H1 (cell line): Measurements from ENCODE around the gene GTF2I. TPM values are rescaled to one million over a fixed set of nuclear protein-coding genes. Genes with fewer than 3 reads are reported as not detected.
A peak's percentile ranks its signal among the peaks of the same experiment; 100 is the strongest.

Source experiments
- MAFK ChIP-seq: IDR thresholded peaks from 2 replicates; pipeline ENCODE4 v1.6.1; 2012; ENCODE audit warnings: low read depth, mild to moderate bottlenecking, improper control_type of control experiment, low read length
- POLR2A ChIP-seq, 2 experiments: IDR thresholded peaks; 1 replicate in 1 of 2; 2 replicates in 1 of 2; pipeline ENCODE4 v1.6.1; 2011; ENCODE audit warnings: low read depth in 2 of 2, low read length in 2 of 2, mild to moderate bottlenecking in 2 of 2; ENCODE audit errors: control extremely low read depth in 1 of 2
- RNF2 ChIP-seq: fragments of 200-900, 300-1000 bp; sonication (generic); IDR thresholded peaks from 2 replicates; pipeline ENCODE4 v1.7.1; 2016; ENCODE audit warnings: borderline replicate concordance, low read depth, mild to moderate bottlenecking, antibody characterized with exemption, low read length; ENCODE audit not compliant: poor library complexity, severe bottlenecking; ENCODE audit errors: missing control alignments
- polyA plus RNA-seq, 7 experiments: library from polyadenylated mRNA; depleted of rRNA in 3 of 7; stranded (reverse) in 5 of 7; unstranded in 2 of 7; fragments of >200 nt in 5 of 7; fragments of 200-250 nt in 2 of 7; gene quantifications; 1 replicate in 5 of 7; 2 replicates in 1 of 7; 4 replicates in 1 of 7; pipeline versions ENCODE4 v1.2.1 to v1.2.3, GENCODE V29; 2011 to 2013; ENCODE audit warnings: missing spikeins in 2 of 7, mixed read lengths in 2 of 7
- total RNA-seq: library from RNA; stranded (reverse); fragmentation: NEBNext Ultra II Directional; extraction: Animal tissue kit (Norgen Biotek cat#: 25700); gene quantifications from 2 replicates; pipeline ENCODE4 v1.2.1, GENCODE V29; 2021
- TF ChIP-seq, protein P1 (sequence below): fragments of 300-600 bp; sonication (generic); IDR thresholded peaks from 2 replicates; pipeline ENCODE4 v1.7.1; 2012; ENCODE audit warnings: low read length, moderate library complexity, mild to moderate bottlenecking, inconsistent platforms; ENCODE audit not compliant: insufficient replicate concordance

The GTF2I gene
- total and polyA plus RNA-seq, 2 of the 8 experiments (the other 6 are each of a cell fraction or from before 2014, with no cell fraction given): 46.7 to 316 TPM

DNA sequence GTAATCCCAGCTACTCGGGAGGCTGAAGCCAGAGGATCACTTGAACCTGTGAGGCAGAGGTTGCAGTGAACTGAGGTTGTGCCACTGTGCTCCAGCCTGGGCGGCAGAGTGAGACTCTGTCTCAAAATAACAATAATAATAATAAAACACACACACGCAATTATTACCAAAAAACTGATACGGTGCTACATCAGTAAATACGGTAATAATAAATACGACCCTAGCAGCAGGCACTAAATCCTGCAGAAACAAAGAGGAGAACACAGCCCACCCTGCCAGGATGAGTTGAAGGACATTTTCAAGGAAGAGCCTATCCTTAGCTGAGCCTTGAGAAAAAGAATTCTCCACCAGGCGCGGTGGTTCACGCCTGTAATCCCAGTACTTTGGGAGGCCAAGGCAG lies 34.4 kb upstream of the GTF2I start (continued):
- TF ChIP-seq, protein P1, sequence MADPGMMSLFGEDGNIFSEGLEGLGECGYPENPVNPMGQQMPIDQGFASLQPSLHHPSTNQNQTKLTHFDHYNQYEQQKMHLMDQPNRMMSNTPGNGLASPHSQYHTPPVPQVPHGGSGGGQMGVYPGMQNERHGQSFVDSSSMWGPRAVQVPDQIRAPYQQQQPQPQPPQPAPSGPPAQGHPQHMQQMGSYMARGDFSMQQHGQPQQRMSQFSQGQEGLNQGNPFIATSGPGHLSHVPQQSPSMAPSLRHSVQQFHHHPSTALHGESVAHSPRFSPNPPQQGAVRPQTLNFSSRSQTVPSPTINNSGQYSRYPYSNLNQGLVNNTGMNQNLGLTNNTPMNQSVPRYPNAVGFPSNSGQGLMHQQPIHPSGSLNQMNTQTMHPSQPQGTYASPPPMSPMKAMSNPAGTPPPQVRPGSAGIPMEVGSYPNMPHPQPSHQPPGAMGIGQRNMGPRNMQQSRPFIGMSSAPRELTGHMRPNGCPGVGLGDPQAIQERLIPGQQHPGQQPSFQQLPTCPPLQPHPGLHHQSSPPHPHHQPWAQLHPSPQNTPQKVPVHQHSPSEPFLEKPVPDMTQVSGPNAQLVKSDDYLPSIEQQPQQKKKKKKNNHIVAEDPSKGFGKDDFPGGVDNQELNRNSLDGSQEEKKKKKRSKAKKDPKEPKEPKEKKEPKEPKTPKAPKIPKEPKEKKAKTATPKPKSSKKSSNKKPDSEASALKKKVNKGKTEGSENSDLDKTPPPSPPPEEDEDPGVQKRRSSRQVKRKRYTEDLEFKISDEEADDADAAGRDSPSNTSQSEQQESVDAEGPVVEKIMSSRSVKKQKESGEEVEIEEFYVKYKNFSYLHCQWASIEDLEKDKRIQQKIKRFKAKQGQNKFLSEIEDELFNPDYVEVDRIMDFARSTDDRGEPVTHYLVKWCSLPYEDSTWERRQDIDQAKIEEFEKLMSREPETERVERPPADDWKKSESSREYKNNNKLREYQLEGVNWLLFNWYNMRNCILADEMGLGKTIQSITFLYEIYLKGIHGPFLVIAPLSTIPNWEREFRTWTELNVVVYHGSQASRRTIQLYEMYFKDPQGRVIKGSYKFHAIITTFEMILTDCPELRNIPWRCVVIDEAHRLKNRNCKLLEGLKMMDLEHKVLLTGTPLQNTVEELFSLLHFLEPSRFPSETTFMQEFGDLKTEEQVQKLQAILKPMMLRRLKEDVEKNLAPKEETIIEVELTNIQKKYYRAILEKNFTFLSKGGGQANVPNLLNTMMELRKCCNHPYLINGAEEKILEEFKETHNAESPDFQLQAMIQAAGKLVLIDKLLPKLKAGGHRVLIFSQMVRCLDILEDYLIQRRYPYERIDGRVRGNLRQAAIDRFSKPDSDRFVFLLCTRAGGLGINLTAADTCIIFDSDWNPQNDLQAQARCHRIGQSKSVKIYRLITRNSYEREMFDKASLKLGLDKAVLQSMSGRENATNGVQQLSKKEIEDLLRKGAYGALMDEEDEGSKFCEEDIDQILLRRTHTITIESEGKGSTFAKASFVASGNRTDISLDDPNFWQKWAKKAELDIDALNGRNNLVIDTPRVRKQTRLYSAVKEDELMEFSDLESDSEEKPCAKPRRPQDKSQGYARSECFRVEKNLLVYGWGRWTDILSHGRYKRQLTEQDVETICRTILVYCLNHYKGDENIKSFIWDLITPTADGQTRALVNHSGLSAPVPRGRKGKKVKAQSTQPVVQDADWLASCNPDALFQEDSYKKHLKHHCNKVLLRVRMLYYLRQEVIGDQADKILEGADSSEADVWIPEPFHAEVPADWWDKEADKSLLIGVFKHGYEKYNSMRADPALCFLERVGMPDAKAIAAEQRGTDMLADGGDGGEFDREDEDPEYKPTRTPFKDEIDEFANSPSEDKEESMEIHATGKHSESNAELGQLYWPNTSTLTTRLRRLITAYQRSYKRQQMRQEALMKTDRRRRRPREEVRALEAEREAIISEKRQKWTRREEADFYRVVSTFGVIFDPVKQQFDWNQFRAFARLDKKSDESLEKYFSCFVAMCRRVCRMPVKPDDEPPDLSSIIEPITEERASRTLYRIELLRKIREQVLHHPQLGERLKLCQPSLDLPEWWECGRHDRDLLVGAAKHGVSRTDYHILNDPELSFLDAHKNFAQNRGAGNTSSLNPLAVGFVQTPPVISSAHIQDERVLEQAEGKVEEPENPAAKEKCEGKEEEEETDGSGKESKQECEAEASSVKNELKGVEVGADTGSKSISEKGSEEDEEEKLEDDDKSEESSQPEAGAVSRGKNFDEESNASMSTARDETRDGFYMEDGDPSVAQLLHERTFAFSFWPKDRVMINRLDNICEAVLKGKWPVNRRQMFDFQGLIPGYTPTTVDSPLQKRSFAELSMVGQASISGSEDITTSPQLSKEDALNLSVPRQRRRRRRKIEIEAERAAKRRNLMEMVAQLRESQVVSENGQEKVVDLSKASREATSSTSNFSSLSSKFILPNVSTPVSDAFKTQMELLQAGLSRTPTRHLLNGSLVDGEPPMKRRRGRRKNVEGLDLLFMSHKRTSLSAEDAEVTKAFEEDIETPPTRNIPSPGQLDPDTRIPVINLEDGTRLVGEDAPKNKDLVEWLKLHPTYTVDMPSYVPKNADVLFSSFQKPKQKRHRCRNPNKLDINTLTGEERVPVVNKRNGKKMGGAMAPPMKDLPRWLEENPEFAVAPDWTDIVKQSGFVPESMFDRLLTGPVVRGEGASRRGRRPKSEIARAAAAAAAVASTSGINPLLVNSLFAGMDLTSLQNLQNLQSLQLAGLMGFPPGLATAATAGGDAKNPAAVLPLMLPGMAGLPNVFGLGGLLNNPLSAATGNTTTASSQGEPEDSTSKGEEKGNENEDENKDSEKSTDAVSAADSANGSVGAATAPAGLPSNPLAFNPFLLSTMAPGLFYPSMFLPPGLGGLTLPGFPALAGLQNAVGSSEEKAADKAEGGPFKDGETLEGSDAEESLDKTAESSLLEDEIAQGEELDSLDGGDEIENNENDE: peak; percentile 99
- TF ChIP-seq RNF2 (no peak), POLR2A (IDR thresholded peaks at IDR 0.05; ENCODE audit: control extremely low read depth in 1 of 2, low read depth in 2 of 2, low read length in 2 of 2) (no peak), MAFK (peak; percentile 61; the same call in 1 of the 2 replicates)
- TF ChIP-seq, all 59 proteins: peak for 2
